GM19395 (cell line): Measurements from ENCODE around the gene SIGLEC6.

Experiments
- ATAC-seq: cut with Tn5 transposase; IDR thresholded peaks from one replicate; pipeline ENCODE4 v1.9.1; 2021; ENCODE audit warnings: mild to moderate bottlenecking, moderate library complexity; ENCODE audit not compliant: unreplicated experiment

SIGLEC6 gene

DNA sequence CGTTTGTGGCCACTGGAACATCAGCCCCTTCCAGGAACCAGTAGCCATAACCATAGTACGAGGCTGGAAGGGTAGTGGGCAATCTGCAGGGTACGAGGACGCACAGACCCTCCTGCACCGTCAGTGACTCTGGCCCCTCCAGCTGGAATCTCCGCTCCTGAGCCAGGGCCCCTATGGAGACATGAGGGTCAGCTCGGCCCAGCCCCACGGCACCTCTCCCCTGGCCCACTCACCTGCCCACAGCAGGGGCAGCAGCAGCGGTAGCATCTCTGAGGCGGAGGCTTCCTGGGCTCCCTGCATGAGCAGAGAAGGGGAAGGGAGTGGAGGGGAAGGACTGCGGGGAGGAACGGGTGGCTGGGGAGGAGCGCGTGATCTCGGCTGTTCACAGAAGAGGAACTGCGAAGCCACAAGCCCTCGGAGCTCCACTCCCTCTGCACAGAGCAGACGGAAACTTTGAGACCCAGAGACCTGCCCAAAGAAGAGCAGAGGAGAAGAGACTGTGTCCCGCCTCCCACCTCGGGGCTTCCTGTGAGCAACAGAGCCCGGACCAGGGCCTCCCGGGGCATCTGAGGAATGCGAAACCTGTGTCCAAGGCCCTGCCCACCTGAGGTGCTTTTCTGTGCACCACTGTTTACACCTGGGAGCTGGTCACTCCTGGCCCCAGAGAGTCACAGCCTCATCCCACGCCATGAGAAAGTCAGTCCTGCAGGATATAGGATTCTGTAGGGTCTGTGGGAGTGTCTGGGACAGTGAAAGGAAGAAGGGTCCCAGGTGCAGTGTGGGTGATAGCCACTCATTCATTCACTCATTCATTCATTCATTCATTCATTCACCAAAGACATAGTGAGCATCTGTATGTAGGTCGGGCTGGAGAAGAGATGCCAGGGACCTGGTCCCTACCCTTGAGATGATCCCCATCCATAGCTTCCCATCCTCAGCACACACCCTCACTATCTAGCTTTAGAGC is at the start of gene SIGLEC6:
Gene SIGLEC6 (minus strand): TSS at position 322 of the 967 bp plus-strand sequence. CDS start 22 bp downstream, at position 300.
- ATAC-seq, result no peak

- no peak for ATAC-seq
Observed at GRCh38 chr19:51576850-51577249, 45.4 kb upstream of the SIGLEC6 start.

DNA sequence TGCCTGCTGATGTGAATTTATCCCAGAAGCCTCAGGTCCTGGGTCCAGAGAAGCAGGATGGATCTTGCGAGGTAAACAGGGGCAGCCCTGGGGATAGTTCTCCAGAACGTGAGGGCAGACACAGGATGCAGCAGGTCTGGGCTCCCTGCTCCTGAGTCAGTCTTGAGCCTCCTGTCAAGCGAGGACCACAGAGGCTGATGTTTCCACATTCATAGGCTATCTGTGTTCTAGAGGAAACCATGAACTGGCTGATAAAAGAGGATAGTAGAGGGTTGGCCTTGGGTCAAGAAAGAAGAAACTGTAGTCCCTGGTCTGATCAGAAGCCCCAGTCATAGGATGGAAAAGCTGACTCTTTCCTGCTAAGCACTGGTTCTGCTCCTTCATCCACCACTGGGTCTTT is 41.9 kb upstream of the SIGLEC6 start:
- no peak for ATAC-seq

GRCh38 chr19:51572908-51573307 is 41.4 kb upstream of the SIGLEC6 start:
- ATAC-seq, result no peak

GRCh38 chr19:51572410-51572809 is 40.9 kb upstream of the SIGLEC6 start:
- ATAC-seq, result no peak

DNA sequence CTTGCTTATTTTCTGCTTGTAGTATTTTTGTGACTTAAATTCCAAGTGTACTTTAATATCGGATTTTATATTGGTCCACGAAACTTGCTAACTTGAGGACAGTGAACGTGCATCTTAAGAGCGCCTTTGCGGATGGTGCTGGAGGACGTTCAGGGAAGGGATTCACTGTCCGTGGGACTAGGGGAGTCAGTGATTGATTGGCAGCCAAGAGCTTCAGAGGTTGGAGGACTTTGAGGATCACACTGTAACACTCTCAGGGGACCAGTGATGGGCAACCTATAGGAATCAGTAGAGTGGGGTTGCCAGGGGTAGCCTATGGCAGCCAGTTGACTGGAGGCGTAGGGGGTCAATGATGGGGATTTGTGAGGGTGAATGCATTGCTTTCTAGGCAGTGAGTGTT is 40.1 kb upstream of the SIGLEC6 start:
- ATAC-seq, result no peak

DNA sequence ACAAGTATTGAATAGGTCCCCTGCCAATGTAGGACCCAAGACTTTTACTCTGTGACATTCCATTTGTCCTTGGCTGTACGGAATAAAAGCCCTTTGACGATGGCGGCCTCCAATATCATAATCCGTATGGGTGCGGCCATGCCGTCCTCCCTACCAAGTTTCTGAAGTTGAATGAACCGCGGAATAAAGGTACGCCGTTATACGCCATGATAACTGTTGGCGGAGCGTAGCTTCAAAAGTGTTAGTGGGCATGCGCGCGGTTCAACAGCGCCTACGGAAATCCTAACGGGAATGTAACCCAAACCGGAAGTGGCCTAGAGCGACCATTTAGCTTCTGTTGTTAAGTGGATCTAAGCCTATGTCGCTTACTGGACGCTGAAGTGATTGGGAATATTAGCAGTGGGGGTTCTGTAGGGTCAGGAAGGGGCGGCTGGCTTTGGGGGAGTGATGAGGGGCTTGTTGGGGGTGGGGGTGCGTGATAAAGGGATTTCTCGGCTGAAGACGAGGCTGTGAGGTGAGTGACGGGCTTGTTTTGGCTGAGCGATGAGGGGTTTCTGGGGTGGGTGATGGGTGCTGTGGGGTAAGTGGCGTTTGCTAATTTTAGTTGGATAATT is 39.6 kb upstream of the SIGLEC6 start, which contains the start of gene ZNF175:
Gene ZNF175 (plus strand): TSS at position 322 of the 614 bp plus-strand sequence. CDS start 2,047 bp downstream, outside the sequence.
- ATAC-seq, result peak; percentile 89

GRCh38 chr19:51568456-51568855 is 37.0 kb upstream of the SIGLEC6 start:
- ATAC-seq, result no peak

DNA sequence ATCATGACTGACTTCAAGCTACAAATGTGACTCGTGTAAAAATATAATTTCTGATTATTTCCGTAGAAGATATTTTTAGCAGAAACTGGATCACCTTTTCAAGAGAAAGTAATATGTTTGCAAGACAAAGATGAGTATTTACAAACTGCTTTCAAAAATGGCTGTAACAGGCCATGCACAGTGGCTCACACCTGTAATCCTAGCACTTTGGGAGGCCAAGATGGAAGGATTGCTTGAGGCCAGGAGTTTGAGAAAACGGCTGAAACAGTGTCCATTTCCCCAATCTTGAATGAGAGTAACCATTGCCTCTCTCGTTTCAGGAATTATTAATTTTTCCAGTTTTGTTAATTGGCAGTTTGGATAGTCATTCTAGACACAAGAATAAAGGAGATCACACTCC is 36.1 kb upstream of the SIGLEC6 start:
- ATAC-seq, result no peak

DNA sequence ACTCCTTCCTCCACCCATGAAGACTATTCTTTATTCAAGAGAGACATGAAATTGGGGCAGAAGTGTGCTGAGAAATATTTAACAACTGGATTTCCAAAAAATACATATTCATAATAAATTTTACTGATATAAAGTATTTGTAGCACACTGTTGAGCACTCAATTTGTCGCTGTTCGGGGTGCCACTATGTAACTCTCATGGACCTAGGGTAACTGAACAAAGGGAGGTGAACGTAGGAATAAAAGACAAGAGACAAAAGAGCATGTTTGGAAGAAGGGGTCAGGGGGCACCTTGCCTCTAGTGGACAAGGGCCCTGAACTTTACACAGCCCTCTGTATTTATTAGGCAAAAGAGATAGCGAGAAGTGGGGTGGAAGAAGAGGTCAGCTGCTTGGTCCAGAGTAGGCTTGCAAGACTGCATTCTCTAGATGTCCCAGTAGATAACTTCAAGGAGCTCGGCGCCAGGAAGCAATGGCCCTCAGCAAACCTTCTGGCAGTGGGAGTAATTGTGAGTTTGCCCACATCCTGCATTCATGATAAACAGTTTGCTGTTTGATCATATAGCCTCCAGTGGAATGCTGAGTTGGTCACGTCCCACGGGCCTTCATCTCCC is 35.1 kb upstream of the SIGLEC6 start:
- ATAC-seq, result no peak

- ATAC-seq, result no peak
Observed at GRCh38 chr19:51565583-51565982, 34.1 kb upstream of the SIGLEC6 start.

- no peak for ATAC-seq
Observed at GRCh38 chr19:51564791-51565190, 33.3 kb upstream of the SIGLEC6 start.

GRCh38 chr19:51560339-51560738 is 28.9 kb upstream of the SIGLEC6 start:
- ATAC-seq, result no peak

- no peak for ATAC-seq
Observed at GRCh38 chr19:51559240-51559639, 27.8 kb upstream of the SIGLEC6 start.

DNA sequence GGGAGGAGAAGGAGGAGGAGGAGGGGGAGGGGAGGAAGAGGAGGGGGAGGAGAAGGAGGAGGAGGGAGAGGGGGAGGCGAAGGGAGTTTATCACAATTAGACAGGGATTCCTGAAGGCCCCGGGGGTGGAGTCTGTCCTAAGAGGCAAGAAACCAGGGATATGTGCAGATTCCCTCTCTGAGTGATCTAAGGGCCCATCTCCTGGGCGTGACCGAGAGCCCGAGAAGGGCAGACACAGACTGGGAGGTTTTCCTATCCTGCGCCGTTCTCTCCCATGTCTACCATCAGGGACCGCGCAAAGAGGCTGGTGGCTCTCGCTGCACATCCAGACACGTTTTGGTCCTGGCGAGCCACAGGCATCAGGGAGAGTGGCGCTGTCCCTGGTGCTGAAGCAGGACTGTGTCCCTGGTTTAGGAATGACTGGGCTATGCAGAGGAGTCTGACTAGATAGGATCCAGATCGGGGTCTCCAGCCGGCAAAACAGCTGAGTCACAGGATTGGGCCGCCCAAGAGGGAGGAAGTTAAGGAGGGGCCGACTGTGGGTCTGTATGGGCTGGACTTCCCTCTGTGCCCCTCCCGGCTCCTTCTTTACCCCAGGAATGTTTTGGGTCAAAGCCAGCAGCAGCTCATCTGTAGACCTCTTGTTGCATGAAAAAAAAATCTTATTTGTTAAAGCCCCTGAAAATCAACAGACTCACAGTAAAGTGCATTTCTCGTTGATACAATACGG is 21.7 kb upstream of the SIGLEC6 start:
- no peak for ATAC-seq

- no peak for ATAC-seq
Observed at GRCh38 chr19:51552608-51552995, 21.1 kb upstream of the SIGLEC6 start.

DNA sequence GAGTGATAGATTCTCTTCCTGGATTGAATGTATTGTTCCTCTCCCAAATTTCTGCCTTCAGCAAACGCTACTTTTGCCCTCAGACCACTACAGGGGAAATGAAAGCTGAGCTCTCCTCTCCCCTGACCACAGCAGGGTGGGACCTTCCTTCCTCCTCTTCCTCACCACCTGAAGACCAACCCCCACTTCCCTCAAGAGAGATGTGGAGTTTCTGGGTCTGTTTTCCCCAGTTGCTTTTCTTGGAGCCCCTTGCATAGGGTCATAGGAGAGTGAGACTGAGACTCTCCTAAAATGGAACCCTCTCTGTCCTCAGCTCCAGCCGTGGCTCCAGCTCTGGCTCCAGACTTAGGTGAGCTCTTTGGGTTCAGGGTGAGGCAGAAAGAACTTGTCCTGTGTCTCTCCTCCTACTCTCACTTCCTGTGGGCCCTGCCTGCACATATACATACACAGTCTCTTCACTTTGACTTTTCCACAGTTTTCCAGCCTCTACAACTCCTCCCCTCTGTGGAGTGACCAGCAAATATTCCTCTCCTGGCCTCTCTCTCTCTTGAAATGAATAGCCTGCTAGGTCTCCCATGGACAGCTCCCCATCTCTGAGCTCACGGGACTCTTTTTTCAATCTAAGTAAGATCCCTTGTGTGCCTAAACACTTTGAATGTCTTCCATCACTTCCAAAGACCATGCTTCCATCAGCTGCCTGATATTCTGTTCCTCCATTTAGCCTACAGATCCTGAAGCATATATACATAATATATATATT is 20.4 kb upstream of the SIGLEC6 start:
- ATAC-seq, result no peak

DNA sequence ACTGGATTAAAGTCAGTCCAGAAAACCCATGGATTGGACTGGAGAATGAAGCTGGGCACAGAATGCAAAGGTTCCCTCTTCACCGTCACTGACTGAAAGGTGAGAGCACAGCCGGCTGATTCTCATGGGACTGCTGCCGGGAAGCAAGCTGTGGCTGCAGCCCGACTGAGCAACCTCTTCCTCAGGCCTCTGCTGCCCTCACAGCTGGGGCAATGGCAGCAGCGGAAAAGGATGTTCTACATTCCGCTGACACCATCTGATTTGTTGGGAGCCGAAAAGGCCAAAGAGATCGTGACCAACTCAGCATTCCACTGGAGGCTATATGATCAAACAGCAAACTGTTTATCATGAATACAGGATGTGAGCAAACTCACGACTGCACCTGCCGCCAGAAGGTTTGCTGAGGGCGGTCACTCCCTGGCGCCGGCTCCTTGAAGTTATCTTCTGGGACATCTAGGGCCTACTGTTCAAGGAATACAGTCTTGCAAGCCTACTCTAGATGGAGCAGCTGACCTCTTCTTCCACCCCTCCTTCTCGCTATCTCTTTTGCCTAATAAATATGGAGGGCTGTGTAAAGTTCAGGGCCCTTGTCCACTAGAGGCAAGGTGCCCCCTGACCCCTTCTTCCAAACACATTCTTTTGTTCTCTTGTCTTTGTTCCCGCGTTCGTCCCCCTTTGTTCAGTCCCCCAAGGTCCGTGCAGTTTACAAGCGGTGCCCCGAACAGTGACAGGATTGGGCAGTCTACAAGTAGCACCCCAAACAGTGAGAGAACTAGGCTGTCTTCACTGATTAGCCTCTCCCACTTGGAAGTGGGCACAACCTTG is 19.6 kb upstream of the SIGLEC6 start:
- no peak for ATAC-seq
